ENCODE data around the gene COL13A1.

DNA sequence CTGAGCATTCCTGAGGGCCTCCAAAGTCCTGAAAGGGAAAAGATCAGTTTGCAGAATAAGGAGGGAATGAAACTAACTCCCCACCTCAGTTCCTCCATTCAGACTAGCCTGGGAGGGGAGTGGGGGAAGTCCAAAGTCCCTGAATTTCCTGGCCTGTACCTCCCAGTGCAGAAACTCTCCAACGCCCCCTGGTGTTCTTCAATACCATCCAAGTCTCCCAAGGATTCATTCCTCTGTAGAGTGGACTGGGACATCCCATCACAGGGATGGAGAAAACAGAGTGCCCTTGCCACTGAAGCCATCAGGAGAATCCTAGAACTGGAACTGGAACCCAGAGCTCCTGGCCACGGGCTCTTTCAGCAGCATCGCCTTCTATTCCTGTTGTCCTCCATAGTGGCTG, 1.6 kb upstream of the COL13A1 start:
- TF ChIP-seq CTCF (IDR thresholded peaks at IDR 0.05; ENCODE audit: low read length) (peak; percentile 64), EZH2 (IDR thresholded peaks at IDR 0.05; ENCODE audit: borderline replicate concordance, low read length) (no peak)
